D721Med (cell line): Measurements from ENCODE around the gene EGFR.
"Not testable (repeated sequence)": the region's sequence is repeated elsewhere in the genome, so short reads cannot be mapped to it uniquely, and the experiment has no call there.

Source experiments
- DNase-seq: peaks from one replicate; pipeline ENCODE4 v3.0.0; 2011; ENCODE audit warnings: low spot score; ENCODE audit not compliant: insufficient read length
- FAIRE-seq: peaks from 2 replicates; lab custom pipeline; 2011; peaks lifted over from hg19 to GRCh38; lab: Jason Lieb, UNC
- CTCF ChIP-seq: IDR thresholded peaks from 2 replicates; pipeline ENCODE4 v1.5.1; 2012; ENCODE audit warnings: mild to moderate bottlenecking, control low read depth; ENCODE audit not compliant: insufficient read depth; ENCODE audit errors: missing control alignments

The EGFR gene

GRCh38 chr7:55028011-55028410 lies 9.2 kb downstream of the EGFR start:
- no peak for FAIRE-seq
- TF ChIP-seq CTCF: no peak
- no peak for DNase-seq

GRCh38 chr7:55030314-55030713 lies 11.5 kb downstream of the EGFR start:
- no peak for FAIRE-seq
- DNase-seq: no peak
- TF ChIP-seq CTCF: no peak

- no peak for TF ChIP-seq CTCF
- DNase-seq (no peak), FAIRE-seq (no peak)
Measured at GRCh38 chr7:55031075-55031474, 12.3 kb downstream of the EGFR start.

- FAIRE-seq: no peak
- TF ChIP-seq CTCF: no peak
- no peak for DNase-seq
Measured at GRCh38 chr7:55032069-55032699, 13.4 kb downstream of the EGFR start.

- DNase-seq: no peak
- no peak for TF ChIP-seq CTCF
- no peak for FAIRE-seq
Measured at GRCh38 chr7:55033236-55033846, 14.5 kb downstream of the EGFR start.

GRCh38 chr7:55034776-55035175 lies 16.0 kb downstream of the EGFR start:
- FAIRE-seq (no peak), DNase-seq (no peak)
- TF ChIP-seq CTCF: no peak

- FAIRE-seq, DNase-seq: not testable (repeated sequence)
Measured at GRCh38 chr7:55035410-55035809, 16.6 kb downstream of the EGFR start.
